ENCODE results near the gene TNS3.

Gene TNS3

DNA sequence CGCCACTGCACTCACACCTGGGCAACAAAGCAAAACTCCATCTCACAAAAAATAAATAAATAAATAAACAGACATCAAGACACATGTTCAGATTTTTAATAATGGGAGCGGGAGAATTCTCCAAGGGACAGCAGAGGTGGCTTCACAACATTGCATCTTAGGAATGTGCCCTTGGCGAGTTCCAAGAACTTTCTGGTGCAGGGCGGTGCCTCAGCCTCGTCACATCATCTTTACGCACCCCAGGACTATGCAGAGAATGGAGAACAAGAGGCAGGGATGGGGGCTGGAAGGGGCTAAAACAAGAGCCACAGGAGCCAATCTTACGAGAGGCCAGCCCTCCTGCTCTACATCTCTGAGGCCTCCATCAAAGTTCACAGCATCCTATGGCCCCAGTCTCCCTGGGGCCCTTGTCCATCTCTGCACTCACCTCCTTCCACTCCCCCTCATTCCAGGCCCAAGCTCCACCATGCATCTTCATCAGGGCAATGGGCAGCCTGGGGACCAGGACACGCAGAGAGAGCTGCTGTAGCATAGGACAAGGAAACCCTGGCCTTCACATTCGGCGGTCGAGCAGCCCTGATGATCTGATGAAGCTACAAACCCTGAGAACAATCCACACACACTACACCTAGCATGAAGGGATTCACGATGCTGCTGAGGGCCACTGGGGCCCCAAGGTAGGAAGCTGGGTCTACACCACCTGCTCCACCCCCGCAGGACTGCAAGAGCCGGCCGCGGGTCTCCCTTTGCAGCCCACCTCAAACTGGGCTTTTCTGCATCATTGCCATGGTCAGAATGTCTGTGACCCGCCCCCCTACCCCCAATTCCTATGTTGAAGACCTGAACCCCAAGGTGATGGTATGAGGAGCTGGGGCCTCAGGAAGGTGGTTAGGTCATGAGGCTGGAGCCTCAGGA, 22.3 kb downstream of the TNS3 start:
- Histone ChIP-seq H3K36me3 (ENCODE audit: control insufficient read depth in 2 of 2, insufficient read depth in 2 of 2, low read length in 2 of 2) (no peaks in the 10 kb centered on the region), H3K9ac (ENCODE audit: low read length in 2 of 2) (no peak overlapping the region), H3K27me3 (ENCODE audit: control insufficient read depth in 1 of 2, insufficient read depth in 2 of 2, low read length in 2 of 2) (no peaks in the 10 kb centered on the region), H3K27ac (ENCODE audit: low read length) (no peak overlapping the region), H3K9me3 (ENCODE audit: control insufficient read depth in 2 of 2, low read length in 2 of 2) (no peaks in the 10 kb centered on the region), H3K4me3 (ENCODE audit: low read length in 2 of 2) (no peak overlapping the region), H3K4me1 (ENCODE audit: control insufficient read depth, insufficient read depth, low read length) (peaks cover 6% of the 10 kb centered on the region)

DNA sequence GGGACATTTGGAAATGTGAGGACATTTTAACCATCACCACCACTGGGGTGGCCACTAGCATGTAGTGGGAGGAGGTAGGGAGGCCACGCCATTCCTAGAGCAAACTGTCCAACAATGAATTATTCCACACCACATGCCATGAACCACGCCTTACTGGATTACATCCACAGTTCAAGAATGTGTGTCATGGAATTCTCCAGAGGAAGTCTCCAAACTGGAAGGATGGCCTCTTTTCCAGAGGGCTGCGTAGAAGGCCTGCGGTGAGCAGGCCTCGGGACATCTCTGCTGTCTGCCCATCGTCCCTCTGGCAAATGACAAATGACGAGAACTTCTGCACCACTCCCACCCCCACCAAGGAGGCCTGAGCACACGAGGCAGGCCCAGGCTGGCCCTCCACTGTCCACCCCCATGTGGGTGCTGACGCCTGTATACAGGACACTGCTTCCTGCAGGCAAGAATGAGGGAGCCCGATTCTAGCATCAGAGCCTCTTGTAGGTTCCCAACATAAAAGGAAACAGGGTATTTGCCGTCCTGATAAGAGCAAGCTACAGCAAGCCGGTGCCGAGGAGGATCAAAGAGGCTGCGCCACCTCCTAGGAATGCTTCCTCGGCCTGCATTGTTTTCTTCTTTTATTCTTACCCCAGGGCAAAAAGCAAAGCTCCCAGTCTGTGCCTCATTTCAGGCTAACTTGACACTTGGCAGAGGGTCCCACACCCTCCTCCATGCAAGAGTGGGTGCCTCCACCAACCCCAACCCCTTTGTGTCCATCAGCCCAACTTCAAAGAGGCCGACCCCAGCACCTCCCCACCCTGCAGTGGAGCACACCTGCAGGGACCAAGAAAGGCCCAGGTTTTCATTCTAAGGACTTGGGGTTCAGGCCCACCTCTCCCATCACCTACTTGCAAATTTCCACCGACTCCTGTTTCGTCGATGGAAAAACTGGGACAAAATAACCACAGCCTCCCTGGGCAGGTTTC, 23.9 kb downstream of the TNS3 start:
- Histone ChIP-seq H3K9me3 (ENCODE audit: control insufficient read depth in 2 of 2, low read length in 2 of 2) (no peaks in the 10 kb centered on the region), H3K27me3 (ENCODE audit: control insufficient read depth in 1 of 2, insufficient read depth in 2 of 2, low read length in 2 of 2) (no peaks in the 10 kb centered on the region), H3K9ac (ENCODE audit: low read length in 2 of 2) (no peak overlapping the region), H3K4me3 (ENCODE audit: low read length in 2 of 2) (no peak overlapping the region), H3K4me1 (ENCODE audit: control insufficient read depth, insufficient read depth, low read length) (peaks cover 6% of the 10 kb centered on the region), H3K36me3 (ENCODE audit: control insufficient read depth in 2 of 2, insufficient read depth in 2 of 2, low read length in 2 of 2) (no peaks in the 10 kb centered on the region), H3K27ac (ENCODE audit: low read length) (no peak overlapping the region)

DNA sequence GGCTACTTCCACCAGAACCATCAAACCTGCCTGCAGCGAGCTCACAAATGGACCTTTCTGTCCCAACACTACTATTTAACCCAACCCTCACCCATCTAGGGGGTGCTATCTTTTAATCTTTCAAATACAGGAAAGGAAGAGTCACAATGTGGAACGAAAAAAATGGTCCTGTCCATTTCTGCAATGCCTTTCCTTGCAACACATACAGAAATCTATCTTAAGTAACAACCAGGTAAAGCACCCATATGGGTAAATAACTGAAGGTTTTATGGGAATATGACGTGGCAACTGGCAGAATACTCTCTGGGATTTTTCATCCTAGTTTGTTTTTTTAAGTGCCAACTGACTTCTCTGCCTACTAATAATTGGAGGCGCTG, 24.6 kb downstream of the TNS3 start:
- no peaks in the 10 kb centered on the region for H3K9me3 ChIP-seq (ENCODE audit: control insufficient read depth in 2 of 2, low read length in 2 of 2)
- H3K36me3 ChIP-seq (ENCODE audit: control insufficient read depth in 2 of 2, insufficient read depth in 2 of 2, low read length in 2 of 2) = no peaks in the 10 kb centered on the region
- H3K4me3 ChIP-seq (ENCODE audit: low read length in 2 of 2) = no peak overlapping the region
- H3K4me1 ChIP-seq (ENCODE audit: control insufficient read depth, insufficient read depth, low read length) = peaks cover 6% of the 10 kb centered on the region
- no peaks in the 10 kb centered on the region for H3K27me3 ChIP-seq (ENCODE audit: control insufficient read depth in 1 of 2, insufficient read depth in 2 of 2, low read length in 2 of 2)
- H3K9ac ChIP-seq (ENCODE audit: low read length in 2 of 2) = no peak overlapping the region
- H3K27ac ChIP-seq (ENCODE audit: low read length) = no peak overlapping the region

DNA sequence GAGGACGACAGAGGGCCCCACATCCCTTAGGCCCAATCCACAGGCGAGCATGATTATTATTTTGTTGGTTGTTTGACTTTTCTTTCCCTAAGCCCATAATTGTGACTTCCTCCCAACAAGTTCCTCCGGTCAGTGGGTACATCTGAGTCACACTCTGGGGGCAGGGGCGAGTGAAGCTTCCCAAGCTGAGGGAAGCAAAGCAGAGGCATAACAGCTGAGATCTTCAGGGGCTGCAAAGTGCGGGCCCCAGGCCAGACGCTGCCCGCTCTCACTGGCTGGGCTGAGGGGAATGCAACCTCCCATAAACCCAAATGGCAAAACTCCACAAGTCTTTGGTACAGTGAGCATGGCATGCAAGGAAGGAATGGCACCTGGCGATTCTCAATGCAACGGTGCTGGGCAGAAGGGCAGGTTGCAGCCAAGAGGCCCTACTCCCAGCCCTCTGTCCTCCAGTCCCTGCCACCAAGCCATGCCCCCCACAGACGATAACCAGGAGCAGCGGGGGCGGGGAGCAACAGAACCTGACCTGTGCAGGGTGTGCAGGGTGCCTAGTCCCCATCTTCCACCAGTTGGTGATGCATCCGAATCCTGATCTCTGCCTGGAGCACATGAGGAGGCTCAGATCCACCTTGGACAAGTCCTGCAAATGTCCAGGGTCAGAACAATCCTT, 25.3 kb downstream of the TNS3 start:
- H3K27ac ChIP-seq (ENCODE audit: low read length) = no peak overlapping the region
- H3K9me3 ChIP-seq (ENCODE audit: control insufficient read depth in 2 of 2, low read length in 2 of 2) = no peaks in the 10 kb centered on the region
- H3K4me3 ChIP-seq (ENCODE audit: low read length in 2 of 2) = no peak overlapping the region
- no peak overlapping the region for H3K9ac ChIP-seq (ENCODE audit: low read length in 2 of 2)
- H3K4me1 ChIP-seq (ENCODE audit: control insufficient read depth, insufficient read depth, low read length) = peaks cover 8% of the 10 kb centered on the region
- no peaks in the 10 kb centered on the region for H3K27me3 ChIP-seq (ENCODE audit: control insufficient read depth in 1 of 2, insufficient read depth in 2 of 2, low read length in 2 of 2)
- no peaks in the 10 kb centered on the region for H3K36me3 ChIP-seq (ENCODE audit: control insufficient read depth in 2 of 2, insufficient read depth in 2 of 2, low read length in 2 of 2)

DNA sequence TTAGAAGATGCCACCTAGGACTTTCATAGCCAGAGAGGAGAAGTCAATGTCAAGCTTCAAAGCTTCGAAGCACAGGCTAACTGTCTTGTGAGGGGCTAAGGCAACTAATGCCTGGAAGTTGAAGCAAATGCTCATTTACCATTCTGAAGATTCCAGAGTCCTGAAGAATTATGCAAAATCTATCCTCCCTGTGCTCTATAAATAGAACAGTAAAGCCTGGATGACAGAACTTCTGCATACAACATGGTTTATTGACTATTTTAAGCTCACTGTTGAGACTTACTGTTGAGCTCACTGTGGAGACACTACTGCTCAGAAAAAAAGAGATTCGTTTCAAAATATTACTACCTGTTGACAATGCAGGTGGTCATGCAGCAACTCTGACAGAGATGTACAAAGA, 28.6 kb downstream of the TNS3 start:
- H3K9me3 ChIP-seq (ENCODE audit: control insufficient read depth in 2 of 2, low read length in 2 of 2) = no peaks in the 10 kb centered on the region
- H3K27ac ChIP-seq (ENCODE audit: low read length) = no peak overlapping the region
- no peak overlapping the region for H3K4me3 ChIP-seq (ENCODE audit: low read length in 2 of 2)
- H3K27me3 ChIP-seq (ENCODE audit: control insufficient read depth in 1 of 2, insufficient read depth in 2 of 2, low read length in 2 of 2) = no peaks in the 10 kb centered on the region
- peaks cover 19% of the 10 kb centered on the region for H3K4me1 ChIP-seq (ENCODE audit: control insufficient read depth, insufficient read depth, low read length)
- no peak overlapping the region for H3K9ac ChIP-seq (ENCODE audit: low read length in 2 of 2)
- no peaks in the 10 kb centered on the region for H3K36me3 ChIP-seq (ENCODE audit: control insufficient read depth in 2 of 2, insufficient read depth in 2 of 2, low read length in 2 of 2)

DNA sequence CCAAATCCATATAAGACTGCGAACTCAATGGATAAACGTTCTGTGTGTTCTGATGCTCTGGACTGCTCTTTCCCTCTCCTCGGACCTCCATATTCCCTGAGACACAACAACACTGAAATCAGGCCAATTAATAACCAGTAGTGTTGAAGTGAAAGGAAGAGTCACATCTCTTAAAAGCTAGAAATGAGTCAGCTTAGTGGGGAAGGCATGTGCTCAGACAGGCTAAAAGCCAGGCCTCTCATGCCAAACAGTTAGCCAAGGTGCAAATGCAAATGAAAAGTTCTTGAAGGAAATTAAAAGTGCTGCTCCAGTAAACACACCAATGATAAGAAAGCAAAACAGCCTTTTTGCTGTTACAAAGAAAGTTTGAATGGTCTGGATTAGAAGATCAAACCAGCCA, 29.3 kb downstream of the TNS3 start:
- no peak overlapping the region for H3K27ac ChIP-seq (ENCODE audit: low read length)

DNA sequence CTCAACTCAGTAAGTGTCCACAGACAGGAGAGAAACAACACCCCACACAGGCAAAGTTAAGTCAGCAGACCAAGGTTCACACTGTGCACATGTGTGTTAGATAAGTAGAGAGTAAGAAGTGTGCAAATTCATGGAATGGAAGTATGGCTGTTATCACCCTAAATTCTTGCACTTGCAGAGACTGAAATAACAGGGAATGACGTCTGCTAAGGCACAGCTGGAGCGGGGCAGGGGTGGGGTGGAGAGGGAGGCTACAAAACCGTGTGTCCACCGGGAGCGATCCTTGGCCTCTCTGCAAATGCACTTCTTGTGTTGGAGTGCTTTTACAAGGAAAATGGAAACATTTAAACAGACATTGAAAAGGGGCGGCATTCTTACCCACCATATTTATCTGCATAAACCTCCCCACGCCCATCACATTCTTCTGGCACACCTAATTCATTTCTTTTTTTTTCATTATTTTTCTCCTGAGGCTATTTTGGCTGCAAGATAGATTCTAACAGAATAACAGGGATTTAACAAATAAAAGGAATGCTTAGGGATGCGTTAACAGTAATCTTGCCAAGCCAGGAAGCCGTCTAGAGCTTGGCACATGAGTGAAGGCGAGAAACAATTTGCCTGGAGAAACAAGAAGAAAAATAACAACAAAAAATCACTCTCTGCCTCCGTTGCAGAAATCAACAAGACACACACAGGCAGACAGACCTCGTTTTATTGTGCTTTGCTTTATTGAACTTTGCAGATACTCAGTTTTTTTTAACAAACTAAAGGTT, 30.1 kb downstream of the TNS3 start:
- peaks cover 14% of the 10 kb centered on the region for H3K4me1 ChIP-seq (ENCODE audit: control insufficient read depth, insufficient read depth, low read length)
- no peak overlapping the region for H3K27ac ChIP-seq (ENCODE audit: low read length)
- no peak overlapping the region for H3K9ac ChIP-seq (ENCODE audit: low read length in 2 of 2)

More for the DNA sequence above, 29.3 kb downstream of the TNS3 start:
- Histone ChIP-seq H3K36me3 (ENCODE audit: control insufficient read depth in 2 of 2, insufficient read depth in 2 of 2, low read length in 2 of 2) (no peaks in the 10 kb centered on the region), H3K27me3 (ENCODE audit: control insufficient read depth in 1 of 2, insufficient read depth in 2 of 2, low read length in 2 of 2) (no peaks in the 10 kb centered on the region), H3K9me3 (ENCODE audit: control insufficient read depth in 2 of 2, low read length in 2 of 2) (no peaks in the 10 kb centered on the region), H3K4me1 (ENCODE audit: control insufficient read depth, insufficient read depth, low read length) (peaks cover 14% of the 10 kb centered on the region), H3K9ac (ENCODE audit: low read length in 2 of 2) (no peak overlapping the region), H3K4me3 (ENCODE audit: low read length in 2 of 2) (no peak overlapping the region)

DNA sequence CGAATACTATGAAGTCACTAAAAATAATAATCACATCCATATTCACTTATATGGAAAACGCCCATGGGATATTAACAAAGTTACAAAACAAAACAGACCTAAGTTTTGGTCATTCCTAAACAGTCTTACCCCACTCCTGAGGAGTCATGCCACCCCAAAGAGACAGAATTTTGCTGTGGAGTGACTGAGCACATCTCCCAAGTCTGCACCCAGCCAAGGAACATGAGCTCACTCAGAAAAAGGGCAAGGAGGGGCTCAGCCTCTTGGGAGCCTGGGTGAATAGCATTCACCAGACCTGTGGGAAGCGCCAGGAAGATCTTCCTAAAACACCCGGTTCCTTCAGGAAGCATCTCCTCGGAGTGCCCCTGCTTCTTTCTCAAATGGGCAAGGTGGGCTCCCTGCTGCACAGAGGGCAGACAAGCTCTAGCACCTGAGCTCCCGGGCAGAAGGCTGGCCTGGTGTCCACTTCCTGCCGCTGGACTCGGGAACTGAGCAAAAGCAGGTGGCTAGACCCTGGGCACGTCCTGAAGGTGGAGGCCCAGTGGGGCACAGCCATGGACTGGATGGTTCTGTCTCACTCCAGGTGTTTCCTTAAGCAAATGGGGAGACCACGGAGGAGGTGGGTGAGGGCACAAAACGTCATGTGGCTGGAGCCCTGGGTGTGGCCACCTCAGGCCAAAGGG, 31.0 kb downstream of the TNS3 start:
- Histone ChIP-seq H3K36me3 (ENCODE audit: control insufficient read depth in 2 of 2, insufficient read depth in 2 of 2, low read length in 2 of 2) (no peaks in the 10 kb centered on the region), H3K4me3 (ENCODE audit: low read length in 2 of 2) (no peak overlapping the region), H3K27me3 (ENCODE audit: control insufficient read depth in 1 of 2, insufficient read depth in 2 of 2, low read length in 2 of 2) (no peaks in the 10 kb centered on the region), H3K9ac (ENCODE audit: low read length in 2 of 2) (no peak overlapping the region), H3K4me1 (ENCODE audit: control insufficient read depth, insufficient read depth, low read length) (peaks cover 14% of the 10 kb centered on the region), H3K9me3 (ENCODE audit: control insufficient read depth in 2 of 2, low read length in 2 of 2) (no peaks in the 10 kb centered on the region), H3K27ac (ENCODE audit: low read length) (no peak overlapping the region)

More for the DNA sequence above, 30.1 kb downstream of the TNS3 start:
- Histone ChIP-seq H3K36me3 (ENCODE audit: control insufficient read depth in 2 of 2, insufficient read depth in 2 of 2, low read length in 2 of 2) (no peaks in the 10 kb centered on the region), H3K4me3 (ENCODE audit: low read length in 2 of 2) (no peak overlapping the region), H3K9me3 (ENCODE audit: control insufficient read depth in 2 of 2, low read length in 2 of 2) (no peaks in the 10 kb centered on the region), H3K27me3 (ENCODE audit: control insufficient read depth in 1 of 2, insufficient read depth in 2 of 2, low read length in 2 of 2) (no peaks in the 10 kb centered on the region)

DNA sequence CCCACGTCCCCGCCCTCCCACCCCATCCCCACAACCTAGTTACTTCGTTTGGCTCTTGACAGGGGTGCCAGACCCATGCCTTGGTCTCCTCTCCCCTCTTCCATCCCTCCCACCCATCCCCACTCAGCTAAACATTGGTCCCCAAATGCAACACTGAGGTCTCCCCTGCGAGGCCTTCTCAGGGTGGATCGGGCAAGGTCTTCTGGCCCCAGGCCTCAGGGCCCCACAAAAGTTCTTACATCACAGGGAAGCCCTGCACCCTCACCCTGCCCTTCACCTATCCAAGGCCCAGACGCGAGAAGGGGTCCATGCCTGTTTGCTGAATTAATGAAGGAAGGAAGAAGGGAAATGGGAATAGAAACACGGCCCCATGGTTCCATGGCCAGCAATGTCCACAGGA, 32.0 kb downstream of the TNS3 start:
- H3K9ac ChIP-seq (ENCODE audit: low read length in 2 of 2) = no peak overlapping the region
- no peaks in the 10 kb centered on the region for H3K27me3 ChIP-seq (ENCODE audit: control insufficient read depth in 1 of 2, insufficient read depth in 2 of 2, low read length in 2 of 2)
- H3K4me3 ChIP-seq (ENCODE audit: low read length in 2 of 2) = no peak overlapping the region
- no peaks in the 10 kb centered on the region for H3K36me3 ChIP-seq (ENCODE audit: control insufficient read depth in 2 of 2, insufficient read depth in 2 of 2, low read length in 2 of 2)
- no peaks in the 10 kb centered on the region for H3K9me3 ChIP-seq (ENCODE audit: control insufficient read depth in 2 of 2, low read length in 2 of 2)
- peaks cover 14% of the 10 kb centered on the region for H3K4me1 ChIP-seq (ENCODE audit: control insufficient read depth, insufficient read depth, low read length)
- H3K27ac ChIP-seq (ENCODE audit: low read length) = no peak overlapping the region

Data from stomach smooth muscle (tissue), 2 donors.